SU-DHL-6 (cell line): ENCODE results near the gene STK4.

ENCODE experiments used
- H2AFZ ChIP-seq: fragments of 200-600 bp; sonication (generic); 2 replicates; pipeline ENCODE4 v1.6.1; 2014; ENCODE audit warnings: low read depth, mild to moderate bottlenecking, moderate library complexity, mixed read lengths, antibody characterized with exemption, low read length; ENCODE audit not compliant: severe bottlenecking
- H3F3A ChIP-seq: fragments of 200-600 bp; shearing (Covaris generic); 2 replicates; pipeline ENCODE4 v1.6.0; 2016; ENCODE audit warnings: antibody characterized with exemption, mild to moderate bottlenecking; ENCODE audit not compliant: insufficient read depth
- H3K27ac ChIP-seq: fragments of 200-600 bp; sonication (generic); 2 replicates; pipeline ENCODE4 v1.5.1; 2016; ENCODE audit warnings: low read depth, mild to moderate bottlenecking, low read length, moderate library complexity, mixed read lengths
- H3K27me3 ChIP-seq: fragments of 200-600 bp; sonication (generic), shearing (Covaris generic); 2 replicates; pipeline ENCODE4 v1.6.0; 2014; ENCODE audit warnings: mild to moderate bottlenecking, low read length
- H3K36me3 ChIP-seq: fragments of 200-600 bp; sonication (generic); 2 replicates; pipeline ENCODE4 v1.6.1; 2014; ENCODE audit warnings: mild to moderate bottlenecking, low read length, mixed read lengths
- H3K4me2 ChIP-seq: fragments of 300-600, 200-600 bp; shearing (Covaris generic), sonication (generic); 2 replicates; pipeline ENCODE4 v1.6.0; 2014; ENCODE audit warnings: low read length, low read depth, mild to moderate bottlenecking; ENCODE audit not compliant: poor library complexity, severe bottlenecking
- H3K4me3 ChIP-seq: fragments of 200-600 bp; sonication (generic); 2 replicates; pipeline ENCODE4 v1.5.1; 2014; ENCODE audit warnings: antibody characterized with exemption, low read length, mild to moderate bottlenecking, mixed read lengths; ENCODE audit not compliant: insufficient read depth, poor library complexity, severe bottlenecking
- H3K79me2 ChIP-seq: fragments of 200-600 bp; sonication (generic); 2 replicates; pipeline ENCODE4 v1.6.1; 2014; ENCODE audit warnings: mild to moderate bottlenecking, low read length, moderate library complexity; ENCODE audit not compliant: insufficient read depth
- H3K9ac ChIP-seq: fragments of 200-600 bp; sonication (generic); 2 replicates; pipeline ENCODE4 v1.7.0; 2014; ENCODE audit warnings: mild to moderate bottlenecking, low read length
- H3K9me2 ChIP-seq: fragments of 200-600 bp; sonication (generic); replicated peaks from 2 replicates; pipeline ENCODE4 v1.6.1; 2014; ENCODE audit warnings: low read length; ENCODE audit not compliant: insufficient read depth
- H3K9me3 ChIP-seq: fragments of 200-600 bp; sonication (generic); 2 replicates; pipeline ENCODE4 v1.6.1; 2014; ENCODE audit warnings: low read length, mixed read lengths; ENCODE audit not compliant: insufficient read depth
- H4K20me1 ChIP-seq: fragments of 200-600 bp; sonication (generic); 2 replicates; pipeline ENCODE4 v1.6.1; 2014; ENCODE audit warnings: low read depth, mild to moderate bottlenecking, antibody characterized with exemption, low read length, moderate library complexity, mixed read lengths
- EZH2phosphoT487 ChIP-seq: fragments of 200-600 bp; sonication (generic), shearing (Covaris generic); conservative IDR thresholded peaks from 2 replicates; pipeline ENCODE4 v1.6.1; 2018; ENCODE audit warnings: mild to moderate bottlenecking, antibody characterized with exemption, low read length, moderate library complexity, mixed read lengths
- TF ChIP-seq, protein P1 (sequence below): fragments of 200-600 bp; sonication (generic); IDR thresholded peaks from one replicate; pipeline ENCODE4 v1.5.1; 2017; ENCODE audit warnings: antibody characterized with exemption, mild to moderate bottlenecking, low read length, moderate library complexity; ENCODE audit not compliant: insufficient read depth, poor library complexity, severe bottlenecking

The STK4 gene

GRCh38 chr20:45072066-45072465 lies 105.8 kb downstream of the STK4 start:
- Histone ChIP-seq H4K20me1 (no peaks in the 10 kb centered on the region), H2AFZ (no peak overlapping the region), H3K4me3 (no peak overlapping the region), H3K4me2 (no peak overlapping the region), H3K27ac (no peak overlapping the region), H3K36me3 (peaks cover 42% of the 10 kb centered on the region), H3K9me3 (no peaks in the 10 kb centered on the region), H3K9ac (no peak overlapping the region), H3K9me2 (no peaks in the 10 kb centered on the region), H3F3A (no peaks in the 10 kb centered on the region), H3K79me2 (peaks cover 43% of the 10 kb centered on the region), H3K27me3 (no peaks in the 10 kb centered on the region)
- TF ChIP-seq, protein P1, sequence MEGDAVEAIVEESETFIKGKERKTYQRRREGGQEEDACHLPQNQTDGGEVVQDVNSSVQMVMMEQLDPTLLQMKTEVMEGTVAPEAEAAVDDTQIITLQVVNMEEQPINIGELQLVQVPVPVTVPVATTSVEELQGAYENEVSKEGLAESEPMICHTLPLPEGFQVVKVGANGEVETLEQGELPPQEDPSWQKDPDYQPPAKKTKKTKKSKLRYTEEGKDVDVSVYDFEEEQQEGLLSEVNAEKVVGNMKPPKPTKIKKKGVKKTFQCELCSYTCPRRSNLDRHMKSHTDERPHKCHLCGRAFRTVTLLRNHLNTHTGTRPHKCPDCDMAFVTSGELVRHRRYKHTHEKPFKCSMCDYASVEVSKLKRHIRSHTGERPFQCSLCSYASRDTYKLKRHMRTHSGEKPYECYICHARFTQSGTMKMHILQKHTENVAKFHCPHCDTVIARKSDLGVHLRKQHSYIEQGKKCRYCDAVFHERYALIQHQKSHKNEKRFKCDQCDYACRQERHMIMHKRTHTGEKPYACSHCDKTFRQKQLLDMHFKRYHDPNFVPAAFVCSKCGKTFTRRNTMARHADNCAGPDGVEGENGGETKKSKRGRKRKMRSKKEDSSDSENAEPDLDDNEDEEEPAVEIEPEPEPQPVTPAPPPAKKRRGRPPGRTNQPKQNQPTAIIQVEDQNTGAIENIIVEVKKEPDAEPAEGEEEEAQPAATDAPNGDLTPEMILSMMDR: no peak
- no peak for TF ChIP-seq EZH2phosphoT487

- Histone ChIP-seq H3K9me2 (no peaks in the 10 kb centered on the region), H3K27ac (no peak overlapping the region), H3K27me3 (no peaks in the 10 kb centered on the region), H3F3A (no peaks in the 10 kb centered on the region), H3K36me3 (peaks cover 36% of the 10 kb centered on the region), H3K9ac (no peak overlapping the region), H3K4me3 (no peak overlapping the region), H3K9me3 (no peaks in the 10 kb centered on the region), H3K4me2 (no peak overlapping the region), H2AFZ (no peak overlapping the region), H3K79me2 (peaks cover 31% of the 10 kb centered on the region; the same call in 1 of the 2 replicates), H4K20me1 (no peaks in the 10 kb centered on the region)
- no peak for TF ChIP-seq EZH2phosphoT487
- TF ChIP-seq, protein P1: no peak
These were observed 106.9 kb downstream of the STK4 start for GRCh38 chr20:45073221-45073620.

GRCh38 chr20:45077559-45077958 lies 111.2 kb downstream of the STK4 start:
- TF ChIP-seq, protein P1: no peak
- no peak for TF ChIP-seq EZH2phosphoT487
- Histone ChIP-seq H3F3A (no peaks in the 10 kb centered on the region), H3K9me3 (no peaks in the 10 kb centered on the region), H3K9ac (no peak overlapping the region), H4K20me1 (no peaks in the 10 kb centered on the region), H3K27me3 (no peaks in the 10 kb centered on the region), H3K4me2 (no peak overlapping the region), H3K79me2 (peaks cover 2% of the 10 kb centered on the region; the same call in 1 of the 2 replicates), H2AFZ (no peak overlapping the region), H3K4me3 (no peak overlapping the region), H3K36me3 (peaks cover 62% of the 10 kb centered on the region), H3K27ac (no peak overlapping the region), H3K9me2 (no peaks in the 10 kb centered on the region)
